ENCODE results near the gene IRX4.

DNA sequence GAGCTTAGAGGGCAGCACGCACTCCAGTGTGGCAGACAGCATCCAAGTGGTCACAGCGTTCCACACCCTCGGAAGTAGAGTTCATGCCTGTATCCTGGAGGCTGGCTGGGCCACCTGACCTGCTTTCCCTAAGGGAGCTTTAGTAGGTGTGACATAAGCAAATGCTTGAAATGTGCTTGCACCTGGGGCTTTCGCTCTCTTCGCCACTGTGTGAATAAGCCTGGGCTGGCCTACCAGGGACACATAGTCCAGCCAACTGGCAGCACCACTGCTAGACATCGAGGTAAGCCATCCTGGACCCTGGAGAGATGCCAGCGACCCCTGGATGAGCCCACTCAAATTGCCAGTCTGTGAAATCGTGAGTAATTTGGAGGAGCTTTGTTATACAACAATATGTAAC, 24.9 kb upstream of the IRX4 start:
- TF ChIP-seq, protein P1, sequence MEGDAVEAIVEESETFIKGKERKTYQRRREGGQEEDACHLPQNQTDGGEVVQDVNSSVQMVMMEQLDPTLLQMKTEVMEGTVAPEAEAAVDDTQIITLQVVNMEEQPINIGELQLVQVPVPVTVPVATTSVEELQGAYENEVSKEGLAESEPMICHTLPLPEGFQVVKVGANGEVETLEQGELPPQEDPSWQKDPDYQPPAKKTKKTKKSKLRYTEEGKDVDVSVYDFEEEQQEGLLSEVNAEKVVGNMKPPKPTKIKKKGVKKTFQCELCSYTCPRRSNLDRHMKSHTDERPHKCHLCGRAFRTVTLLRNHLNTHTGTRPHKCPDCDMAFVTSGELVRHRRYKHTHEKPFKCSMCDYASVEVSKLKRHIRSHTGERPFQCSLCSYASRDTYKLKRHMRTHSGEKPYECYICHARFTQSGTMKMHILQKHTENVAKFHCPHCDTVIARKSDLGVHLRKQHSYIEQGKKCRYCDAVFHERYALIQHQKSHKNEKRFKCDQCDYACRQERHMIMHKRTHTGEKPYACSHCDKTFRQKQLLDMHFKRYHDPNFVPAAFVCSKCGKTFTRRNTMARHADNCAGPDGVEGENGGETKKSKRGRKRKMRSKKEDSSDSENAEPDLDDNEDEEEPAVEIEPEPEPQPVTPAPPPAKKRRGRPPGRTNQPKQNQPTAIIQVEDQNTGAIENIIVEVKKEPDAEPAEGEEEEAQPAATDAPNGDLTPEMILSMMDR (IDR thresholded peaks at IDR 0.05; ENCODE audit: insufficient read depth, low read depth, low read length) = no peak
- no peak for TF ChIP-seq EZH2 (IDR thresholded peaks at IDR 0.05; ENCODE audit: insufficient read depth, low read length)
